WERI-Rb-1 (cell line): ENCODE results near the gene ASCC1.

Experiments
- DNase-seq: peaks from one replicate; pipeline ENCODE4 v3.0.0-alpha.2; 2020
- H3K27ac ChIP-seq: fragments of 250-450 bp; sonication (Bioruptor Pico); 2 replicates; pipeline ENCODE4 v1.5.1; 2020; ENCODE audit warnings: mild to moderate bottlenecking, moderate library complexity
- H3K27me3 ChIP-seq: fragments of 250-450 bp; sonication (Bioruptor Pico); 2 replicates; pipeline ENCODE4 v1.5.1; 2021; ENCODE audit warnings: mild to moderate bottlenecking, low read depth, moderate library complexity; ENCODE audit not compliant: insufficient read depth, severe bottlenecking
- H3K36me3 ChIP-seq: fragments of 250-450 bp; sonication (Bioruptor Pico); 2 replicates; pipeline ENCODE4 v1.5.1; 2020; ENCODE audit warnings: mild to moderate bottlenecking, moderate library complexity
- H3K4me3 ChIP-seq: 2 replicates; pipeline ENCODE4 v1.5.1; 2011; ENCODE audit warnings: low read depth, mild to moderate bottlenecking, control low read depth, low read length
- H3K9me3 ChIP-seq: fragments of 250-450 bp; sonication (Bioruptor Pico); 2 replicates; pipeline ENCODE4 v1.5.1; 2021; ENCODE audit warnings: mild to moderate bottlenecking, moderate library complexity; ENCODE audit not compliant: severe bottlenecking
- TF ChIP-seq, protein P1 (sequence below): IDR thresholded peaks from 2 replicates; pipeline ENCODE4 v1.5.1; 2011; ENCODE audit warnings: low read depth, mild to moderate bottlenecking, control low read depth, inconsistent platforms, low read length

The ASCC1 gene

DNA sequence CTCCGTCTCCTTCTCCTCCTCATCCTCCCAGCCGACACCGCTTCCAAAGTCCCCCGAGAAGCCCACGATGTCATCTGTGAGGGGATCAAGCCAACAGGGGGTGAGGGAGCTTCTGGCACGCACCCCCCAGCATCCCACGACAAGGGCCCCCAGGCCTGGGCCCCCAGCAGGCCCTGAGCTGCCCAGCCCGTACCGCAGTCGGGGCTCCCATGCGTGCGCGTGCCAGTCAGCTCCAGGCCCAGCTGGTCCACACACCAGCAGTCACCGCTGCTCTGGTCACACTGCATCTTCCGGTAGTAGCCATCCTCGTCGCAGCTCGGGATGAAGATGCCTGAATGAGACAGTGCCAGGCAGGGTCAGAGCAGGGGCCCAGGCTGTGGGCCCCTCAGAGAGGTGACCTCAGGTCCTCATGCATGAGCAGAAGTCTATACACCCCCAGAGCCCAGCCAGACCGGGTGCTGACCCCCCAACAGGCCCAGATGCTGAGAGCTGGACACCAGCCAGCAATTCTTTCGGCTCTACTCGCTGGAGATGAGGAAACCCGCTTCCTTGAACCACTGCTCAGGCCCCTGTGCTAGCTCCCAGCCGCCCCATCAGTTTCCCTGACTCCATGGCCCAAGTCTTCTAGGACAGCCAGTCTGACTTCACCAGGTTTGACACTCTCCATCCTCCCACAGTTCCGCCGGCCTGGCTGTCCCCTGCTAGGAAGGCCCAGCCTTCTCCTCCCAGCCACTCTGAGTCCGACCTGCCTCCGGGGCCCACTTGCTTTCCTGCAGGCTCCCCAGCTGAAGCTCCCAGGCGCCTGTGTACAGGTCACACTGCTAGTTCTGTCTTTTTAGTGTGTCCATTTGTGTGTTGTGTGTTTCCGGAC, 153.0 kb downstream of the ASCC1 start:
- no peak overlapping the region for H3K4me3 ChIP-seq

DNA sequence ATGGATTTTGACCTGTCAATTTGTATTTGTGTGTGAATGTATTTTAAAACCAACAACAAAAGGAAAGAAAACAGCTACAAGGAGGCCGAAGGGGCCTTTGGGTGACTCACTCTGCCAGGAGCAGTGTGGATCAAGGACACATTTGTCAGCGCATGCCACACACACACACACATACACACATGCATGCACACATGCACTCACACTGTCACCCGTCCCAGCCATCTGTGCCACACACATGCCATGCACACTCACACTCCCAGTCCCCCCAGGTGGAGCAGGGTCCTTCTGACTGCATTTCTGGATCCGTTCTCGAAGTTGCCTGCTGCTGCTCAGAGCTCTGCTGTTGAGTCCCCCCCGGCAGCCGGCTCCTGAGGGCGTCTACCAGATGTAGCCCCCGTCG, 153.7 kb downstream of the ASCC1 start:
- peaks cover 5% of the 10 kb centered on the region; the same call in 1 of the 2 replicates for H3K36me3 ChIP-seq
- no peaks in the 10 kb centered on the region for H3K27me3 ChIP-seq
- no peaks in the 10 kb centered on the region for H3K9me3 ChIP-seq
- TF ChIP-seq, protein P1, sequence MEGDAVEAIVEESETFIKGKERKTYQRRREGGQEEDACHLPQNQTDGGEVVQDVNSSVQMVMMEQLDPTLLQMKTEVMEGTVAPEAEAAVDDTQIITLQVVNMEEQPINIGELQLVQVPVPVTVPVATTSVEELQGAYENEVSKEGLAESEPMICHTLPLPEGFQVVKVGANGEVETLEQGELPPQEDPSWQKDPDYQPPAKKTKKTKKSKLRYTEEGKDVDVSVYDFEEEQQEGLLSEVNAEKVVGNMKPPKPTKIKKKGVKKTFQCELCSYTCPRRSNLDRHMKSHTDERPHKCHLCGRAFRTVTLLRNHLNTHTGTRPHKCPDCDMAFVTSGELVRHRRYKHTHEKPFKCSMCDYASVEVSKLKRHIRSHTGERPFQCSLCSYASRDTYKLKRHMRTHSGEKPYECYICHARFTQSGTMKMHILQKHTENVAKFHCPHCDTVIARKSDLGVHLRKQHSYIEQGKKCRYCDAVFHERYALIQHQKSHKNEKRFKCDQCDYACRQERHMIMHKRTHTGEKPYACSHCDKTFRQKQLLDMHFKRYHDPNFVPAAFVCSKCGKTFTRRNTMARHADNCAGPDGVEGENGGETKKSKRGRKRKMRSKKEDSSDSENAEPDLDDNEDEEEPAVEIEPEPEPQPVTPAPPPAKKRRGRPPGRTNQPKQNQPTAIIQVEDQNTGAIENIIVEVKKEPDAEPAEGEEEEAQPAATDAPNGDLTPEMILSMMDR = no peak
- no peak overlapping the region for H3K4me3 ChIP-seq
- H3K27ac ChIP-seq = no peak overlapping the region
- no peak for DNase-seq

More for the DNA sequence above, 153.0 kb downstream of the ASCC1 start:
- no peaks in the 10 kb centered on the region for H3K27me3 ChIP-seq
- TF ChIP-seq, protein P1 = no peak
- H3K36me3 ChIP-seq = peaks cover 5% of the 10 kb centered on the region; the same call in 1 of the 2 replicates
- H3K27ac ChIP-seq = no peak overlapping the region
- DNase-seq = no peak
- no peaks in the 10 kb centered on the region for H3K9me3 ChIP-seq

DNA sequence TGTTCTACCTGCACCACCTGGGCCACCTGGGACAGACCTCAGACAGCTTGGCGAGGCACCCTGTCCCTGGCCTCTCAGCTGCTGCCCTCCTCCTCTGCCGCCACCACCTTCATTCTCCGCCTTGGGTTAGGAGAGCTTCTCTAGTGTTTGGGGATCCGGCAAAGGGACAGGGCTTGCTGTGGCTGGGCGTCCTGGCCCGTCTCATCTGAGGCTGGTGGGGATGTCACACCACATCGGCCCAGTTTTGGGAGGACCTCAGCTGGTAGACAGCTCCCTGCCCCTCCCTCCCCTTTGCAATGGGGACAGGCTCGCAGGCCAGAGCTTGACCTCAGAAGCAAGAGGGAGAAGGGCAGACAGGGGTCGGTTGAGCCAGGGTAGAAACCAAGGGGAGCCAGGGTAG, 154.1 kb downstream of the ASCC1 start:
- Histone ChIP-seq H3K36me3 (peaks cover 5% of the 10 kb centered on the region; the same call in 1 of the 2 replicates), H3K27ac (no peak overlapping the region), H3K27me3 (no peaks in the 10 kb centered on the region), H3K4me3 (no peak overlapping the region), H3K9me3 (no peaks in the 10 kb centered on the region)
- TF ChIP-seq, protein P1 = no peak
- no peak for DNase-seq

DNA sequence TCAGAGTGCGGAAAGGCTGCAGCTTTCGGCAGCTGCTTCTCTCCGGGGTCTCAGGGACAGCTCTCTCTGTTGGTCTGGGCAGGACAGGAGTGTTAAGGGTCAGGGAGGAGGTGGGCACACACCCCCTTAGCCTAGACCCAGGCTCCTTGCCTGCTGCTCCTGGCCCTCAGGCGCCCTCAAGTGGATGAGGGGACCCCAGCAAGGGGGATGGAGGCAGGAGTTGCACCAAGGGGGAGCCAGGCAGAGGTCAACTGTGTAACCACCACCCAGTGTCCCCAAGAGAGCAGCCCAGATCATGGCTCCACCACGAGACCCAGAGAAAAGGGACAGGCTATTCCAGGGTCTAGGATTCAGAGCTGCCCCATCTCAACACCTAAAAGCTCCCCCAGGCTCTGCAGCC, 154.6 kb downstream of the ASCC1 start:
- Histone ChIP-seq H3K4me3 (no peak overlapping the region), H3K27ac (no peak overlapping the region), H3K36me3 (peaks cover 5% of the 10 kb centered on the region; the same call in 1 of the 2 replicates), H3K27me3 (no peaks in the 10 kb centered on the region), H3K9me3 (no peaks in the 10 kb centered on the region)
- peak; percentile 54 for DNase-seq
- TF ChIP-seq, protein P1 = peak; percentile 72

DNA sequence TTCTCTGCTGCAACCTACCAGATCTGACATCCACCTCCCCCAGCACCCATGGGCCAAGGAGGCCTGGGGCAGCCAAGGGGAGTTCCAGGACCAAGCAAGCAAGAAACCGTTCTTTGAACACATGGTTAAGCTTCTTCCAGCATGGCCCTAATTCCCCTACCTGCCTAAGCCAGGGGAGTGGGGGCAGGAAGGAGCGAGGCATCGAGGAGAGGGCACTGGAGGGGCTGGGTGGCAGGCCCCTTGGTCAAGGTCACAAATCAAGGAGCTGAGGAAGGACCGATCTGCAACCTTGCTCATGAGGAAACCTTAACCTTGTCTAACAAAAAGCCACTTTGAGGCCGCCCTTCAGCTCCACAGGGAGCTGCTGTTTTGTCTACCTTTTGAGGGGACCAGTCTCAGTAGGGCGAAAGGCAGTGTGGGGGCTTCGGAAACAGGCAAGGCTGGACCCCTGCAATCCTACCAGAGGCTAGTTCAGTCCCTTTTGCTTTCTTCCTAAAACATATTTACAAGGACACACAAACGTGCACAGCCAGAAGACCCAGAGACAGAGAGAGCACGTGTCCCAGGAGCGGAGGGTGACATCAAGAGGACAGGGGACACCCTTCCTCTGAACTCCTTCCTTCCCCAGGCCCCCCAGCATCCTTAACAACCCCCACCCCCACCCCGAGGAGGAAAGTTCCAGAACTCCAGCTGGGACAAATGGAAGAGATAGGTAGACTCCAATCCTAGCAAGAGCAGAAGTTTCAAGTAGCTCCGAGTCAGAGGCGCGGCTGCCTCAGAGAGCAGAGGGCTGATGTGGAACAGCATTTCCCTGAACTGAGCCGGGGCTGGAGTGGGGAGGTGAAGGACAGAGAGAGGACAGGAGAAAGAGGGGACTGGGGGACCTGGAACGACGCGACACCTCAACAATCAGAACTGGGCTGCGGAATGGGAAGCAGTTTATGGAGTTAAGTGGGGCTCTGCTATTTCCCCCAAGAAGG, 155.9 kb downstream of the ASCC1 start:
- Histone ChIP-seq H3K36me3 (0 out of 2 replicates have a peak, but pooled peaks cover under 1% of the 10 kb centered on the region), H3K27ac (no peak overlapping the region; the same call in 1 of the 2 replicates), H3K4me3 (no peak overlapping the region), H3K27me3 (no peaks in the 10 kb centered on the region), H3K9me3 (no peaks in the 10 kb centered on the region)
- TF ChIP-seq, protein P1 = no peak
- DNase-seq = no peak
